ENCODE measurements around the gene MAN2A1. TPM values are rescaled to one million over a fixed set of nuclear protein-coding genes. Genes with fewer than 3 reads are reported as not detected.

Gene MAN2A1
- total RNA-seq, 1 donor from 2014 or later = 83.6 TPM

GRCh38 chr5:109703166-109703565 is 13.4 kb downstream of the MAN2A1 start:
- TF ChIP-seq CTCF (IDR thresholded peaks at IDR 0.05; ENCODE audit: unreplicated experiment) = no peak
- Mint-ChIP-seq H3K4me3 (ENCODE audit: unreplicated experiment) (no peak overlapping the region), H3K36me3 (ENCODE audit: low read depth, unreplicated experiment) (no peaks in the 10 kb centered on the region), H3K27ac (ENCODE audit: unreplicated experiment) (no peak overlapping the region), H3K27me3 (ENCODE audit: unreplicated experiment) (peaks cover 1% of the 10 kb centered on the region), H3K4me1 (ENCODE audit: unreplicated experiment) (peaks cover 26% of the 10 kb centered on the region), H3K9me3 (ENCODE audit: unreplicated experiment) (no peaks in the 10 kb centered on the region)
- no peak for DNase-seq (ENCODE audit: low spot score)

- Mint-ChIP-seq H3K36me3 (ENCODE audit: low read depth, unreplicated experiment) (no peaks in the 10 kb centered on the region), H3K4me1 (ENCODE audit: unreplicated experiment) (peaks cover 26% of the 10 kb centered on the region), H3K9me3 (ENCODE audit: unreplicated experiment) (no peaks in the 10 kb centered on the region), H3K4me3 (ENCODE audit: unreplicated experiment) (no peak overlapping the region), H3K27me3 (ENCODE audit: unreplicated experiment) (peaks cover 1% of the 10 kb centered on the region), H3K27ac (ENCODE audit: unreplicated experiment) (no peak overlapping the region)
- no peak for TF ChIP-seq CTCF (IDR thresholded peaks at IDR 0.05; ENCODE audit: unreplicated experiment)
- DNase-seq (ENCODE audit: low spot score) = no peak
Observed at GRCh38 chr5:109703829-109704228, 14.1 kb downstream of the MAN2A1 start.

- no peak for DNase-seq (ENCODE audit: low spot score)
- no peak overlapping the region for H3K27ac Mint-ChIP-seq (ENCODE audit: unreplicated experiment)
- H3K4me3 Mint-ChIP-seq (ENCODE audit: unreplicated experiment) = no peak overlapping the region
- H3K4me1 Mint-ChIP-seq (ENCODE audit: unreplicated experiment) = peaks cover 28% of the 10 kb centered on the region
- H3K27me3 Mint-ChIP-seq (ENCODE audit: unreplicated experiment) = peaks cover 1% of the 10 kb centered on the region
- no peak for TF ChIP-seq CTCF (IDR thresholded peaks at IDR 0.05; ENCODE audit: unreplicated experiment)
- H3K9me3 Mint-ChIP-seq (ENCODE audit: unreplicated experiment) = no peaks in the 10 kb centered on the region
- no peaks in the 10 kb centered on the region for H3K36me3 Mint-ChIP-seq (ENCODE audit: low read depth, unreplicated experiment)
Observed at GRCh38 chr5:109704282-109704952, 14.7 kb downstream of the MAN2A1 start.

GRCh38 chr5:109705596-109705995 is 15.9 kb downstream of the MAN2A1 start:
- no peaks in the 10 kb centered on the region for H3K36me3 Mint-ChIP-seq (ENCODE audit: low read depth, unreplicated experiment)
- DNase-seq (ENCODE audit: low spot score) = no peak
- no peak overlapping the region for H3K27ac Mint-ChIP-seq (ENCODE audit: unreplicated experiment)
- H3K27me3 Mint-ChIP-seq (ENCODE audit: unreplicated experiment) = peaks cover 1% of the 10 kb centered on the region
- no peaks in the 10 kb centered on the region for H3K9me3 Mint-ChIP-seq (ENCODE audit: unreplicated experiment)
- peaks cover 17% of the 10 kb centered on the region for H3K4me1 Mint-ChIP-seq (ENCODE audit: unreplicated experiment)
- H3K4me3 Mint-ChIP-seq (ENCODE audit: unreplicated experiment) = no peak overlapping the region
- TF ChIP-seq CTCF (IDR thresholded peaks at IDR 0.05; ENCODE audit: unreplicated experiment) = no peak

GRCh38 chr5:109706095-109706494 is 16.4 kb downstream of the MAN2A1 start:
- Mint-ChIP-seq H3K27ac (ENCODE audit: unreplicated experiment) (no peak overlapping the region), H3K4me1 (ENCODE audit: unreplicated experiment) (peaks cover 18% of the 10 kb centered on the region), H3K36me3 (ENCODE audit: low read depth, unreplicated experiment) (no peaks in the 10 kb centered on the region), H3K27me3 (ENCODE audit: unreplicated experiment) (peaks cover 1% of the 10 kb centered on the region), H3K4me3 (ENCODE audit: unreplicated experiment) (no peak overlapping the region), H3K9me3 (ENCODE audit: unreplicated experiment) (no peaks in the 10 kb centered on the region)
- TF ChIP-seq CTCF (IDR thresholded peaks at IDR 0.05; ENCODE audit: unreplicated experiment) = no peak
- no peak for DNase-seq (ENCODE audit: low spot score)
